Hypothalamus (tissue), 51 donors: ENCODE results near the gene LONRF3.
A peak's percentile ranks its signal among the peaks of the same experiment; 100 is the strongest.

Experiments
- DNase-seq, 51 donors: peaks; one replicate each; lab custom pipeline; 2025; lab: John Stamatoyannopoulos, UW

The LONRF3 gene

DNA sequence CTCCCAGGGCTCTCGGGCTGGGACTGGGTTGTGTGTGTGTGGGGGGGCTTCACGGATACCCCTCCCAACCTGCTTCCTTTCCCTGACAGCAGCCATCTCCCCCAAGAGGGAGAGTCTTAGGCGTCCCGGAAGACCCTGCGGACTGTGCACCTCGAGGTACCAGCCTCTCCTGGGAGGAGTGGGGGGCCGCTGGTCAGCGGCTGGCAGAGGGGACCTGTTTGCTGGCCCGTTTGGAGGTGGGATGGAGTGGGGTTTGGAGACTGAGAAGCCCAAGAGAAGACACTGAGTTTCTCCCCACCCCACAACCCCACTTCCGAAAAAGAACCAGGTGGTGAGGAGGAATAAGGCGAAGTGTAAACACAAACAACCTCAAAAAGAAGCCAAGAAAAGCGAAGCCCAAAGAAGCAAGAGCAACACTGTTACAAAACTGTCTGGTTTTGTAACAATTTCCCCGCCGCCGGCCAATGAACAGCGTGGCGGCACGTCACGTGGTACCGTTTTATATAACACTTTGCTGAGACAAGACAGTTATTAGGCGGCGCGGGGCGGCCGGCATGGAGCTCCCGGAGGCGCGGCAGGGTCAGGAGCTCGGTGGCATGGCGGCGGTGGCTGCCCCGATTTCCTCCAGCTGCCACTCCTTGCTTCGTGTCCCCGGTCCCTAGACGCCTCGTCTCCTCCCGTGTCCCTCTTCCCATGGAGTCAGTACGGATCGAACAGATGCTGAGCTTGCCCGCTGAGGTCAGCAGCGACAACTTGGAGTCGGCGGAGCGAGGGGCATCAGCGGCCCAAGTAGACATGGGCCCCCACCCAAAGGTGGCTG lies at the start of gene LONRF3:
Gene LONRF3 (plus strand): TSS at position 531 of the 820 bp plus-strand sequence. CDS start 163 bp downstream, at position 694.
- peak in 46 of 51 donors; percentile 0 to 76 (median 36) for DNase-seq

DNA sequence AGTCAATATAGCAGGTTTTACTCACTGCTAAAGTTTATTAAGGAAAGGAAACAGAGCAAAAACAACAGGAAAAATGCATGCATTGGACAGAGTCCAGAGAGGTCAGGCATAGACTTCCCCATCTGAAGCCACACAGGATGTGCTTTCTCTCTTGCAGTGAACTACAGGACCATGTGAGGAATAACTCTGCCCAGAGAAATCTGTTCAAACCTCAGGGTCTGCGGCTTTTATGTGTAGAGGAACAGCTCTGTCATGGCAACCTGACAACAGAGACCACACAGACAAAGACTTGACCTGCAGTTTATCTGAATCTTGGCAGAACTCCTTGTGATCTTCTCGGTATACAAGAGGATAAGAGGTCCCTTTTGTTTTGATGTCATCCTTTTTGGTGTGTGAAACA lies 46.3 kb upstream of the LONRF3 start:
- no peak for DNase-seq

DNA sequence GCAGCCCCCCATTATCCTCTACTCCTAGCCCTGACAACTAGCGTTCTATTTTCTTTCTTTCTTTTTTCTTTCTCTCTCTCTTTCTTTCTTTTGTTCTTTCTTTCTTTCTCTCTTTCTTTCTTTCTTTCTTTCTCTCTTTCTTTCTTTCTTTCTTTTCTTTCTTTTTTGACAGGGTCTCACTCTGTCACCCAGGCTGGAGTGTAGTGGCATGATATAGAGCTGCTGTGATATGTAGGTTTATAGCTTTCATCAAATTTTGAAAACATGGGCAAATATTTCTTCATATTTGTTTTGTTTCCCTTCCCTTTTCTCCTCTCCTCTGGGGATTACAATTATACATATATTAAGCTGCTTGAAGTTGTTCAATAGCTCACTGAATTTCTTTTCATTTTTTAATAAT lies 39.1 kb upstream of the LONRF3 start:
- DNase-seq, result no peak

DNA sequence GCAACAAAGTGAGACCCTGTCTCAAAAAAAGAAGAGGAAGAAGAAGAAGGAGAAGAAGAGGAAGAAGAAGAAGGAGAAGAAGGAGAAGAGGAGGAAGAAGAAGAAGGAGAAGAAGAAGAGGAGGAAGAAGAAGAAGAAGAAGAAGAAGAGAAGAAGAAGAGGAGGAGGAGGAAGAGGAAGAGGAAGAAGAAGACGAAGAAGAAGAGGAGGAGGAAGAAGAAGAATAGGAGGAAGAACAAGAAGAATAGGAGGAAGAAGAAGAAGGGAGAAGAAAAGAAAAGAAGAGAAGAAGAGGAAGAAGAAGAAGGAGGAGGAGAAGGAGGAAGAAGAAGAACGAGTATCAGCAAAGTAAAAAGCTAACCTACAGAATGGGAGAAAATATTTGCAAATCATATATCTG lies 33.3 kb upstream of the LONRF3 start:
- no peak for DNase-seq

DNA sequence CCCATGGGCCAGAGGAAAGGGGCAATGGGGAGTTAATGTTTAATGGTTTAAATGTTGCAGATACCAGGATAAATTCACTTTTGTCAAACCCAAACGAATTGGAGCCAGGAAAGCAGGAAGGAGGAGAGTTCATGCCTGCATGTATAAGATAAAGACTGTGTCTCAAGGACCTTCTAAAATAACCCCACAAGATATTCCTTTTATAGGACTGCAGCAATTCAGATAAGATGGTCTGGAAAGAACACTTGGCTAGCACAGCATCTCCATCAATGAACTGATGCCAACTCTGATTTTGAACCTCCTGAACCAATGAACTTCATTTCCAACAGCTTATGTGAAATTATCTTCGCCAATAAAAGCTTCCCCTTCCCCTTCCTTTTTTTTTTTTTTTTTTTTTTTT lies 31.3 kb upstream of the LONRF3 start:
- DNase-seq, result no peak

DNA sequence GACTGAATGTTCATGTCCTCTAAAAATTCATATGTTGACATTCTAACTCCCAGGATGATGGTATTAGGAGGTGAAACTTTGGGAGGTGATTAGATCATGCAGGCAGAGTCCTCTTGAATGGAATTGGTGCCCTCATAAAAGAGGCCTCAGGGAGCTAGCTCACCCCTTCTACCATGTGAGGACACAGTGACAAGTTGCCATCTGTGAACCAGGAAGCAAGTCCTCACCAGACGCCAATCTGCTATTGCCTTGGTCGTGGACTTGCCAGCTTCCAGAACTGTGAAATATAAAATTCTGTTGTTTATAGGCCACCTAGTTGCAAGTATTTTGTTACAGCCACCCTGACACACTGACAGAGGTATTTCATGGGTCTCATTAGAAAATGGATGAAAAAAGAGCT lies 28.5 kb upstream of the LONRF3 start:
- no peak for DNase-seq

DNA sequence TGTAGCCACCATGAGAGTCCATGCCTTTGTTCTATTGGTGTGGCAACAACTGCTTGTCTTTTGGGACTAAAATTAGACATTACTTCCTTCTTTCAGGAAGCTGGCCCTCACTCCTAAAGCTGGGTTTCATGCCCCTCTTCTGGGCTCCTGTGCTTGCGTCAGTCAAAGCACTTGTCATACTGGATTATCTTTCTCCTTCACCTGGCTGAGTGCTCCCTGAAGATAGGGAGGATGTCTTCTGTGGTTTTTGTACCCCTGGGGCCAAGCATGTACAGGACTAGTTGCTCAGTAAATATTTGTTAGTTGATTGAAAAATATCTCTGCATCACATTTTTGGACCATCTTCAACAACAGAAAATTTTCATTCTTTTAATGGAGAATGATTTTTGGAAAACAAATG lies 26.1 kb upstream of the LONRF3 start:
- no peak for DNase-seq

DNA sequence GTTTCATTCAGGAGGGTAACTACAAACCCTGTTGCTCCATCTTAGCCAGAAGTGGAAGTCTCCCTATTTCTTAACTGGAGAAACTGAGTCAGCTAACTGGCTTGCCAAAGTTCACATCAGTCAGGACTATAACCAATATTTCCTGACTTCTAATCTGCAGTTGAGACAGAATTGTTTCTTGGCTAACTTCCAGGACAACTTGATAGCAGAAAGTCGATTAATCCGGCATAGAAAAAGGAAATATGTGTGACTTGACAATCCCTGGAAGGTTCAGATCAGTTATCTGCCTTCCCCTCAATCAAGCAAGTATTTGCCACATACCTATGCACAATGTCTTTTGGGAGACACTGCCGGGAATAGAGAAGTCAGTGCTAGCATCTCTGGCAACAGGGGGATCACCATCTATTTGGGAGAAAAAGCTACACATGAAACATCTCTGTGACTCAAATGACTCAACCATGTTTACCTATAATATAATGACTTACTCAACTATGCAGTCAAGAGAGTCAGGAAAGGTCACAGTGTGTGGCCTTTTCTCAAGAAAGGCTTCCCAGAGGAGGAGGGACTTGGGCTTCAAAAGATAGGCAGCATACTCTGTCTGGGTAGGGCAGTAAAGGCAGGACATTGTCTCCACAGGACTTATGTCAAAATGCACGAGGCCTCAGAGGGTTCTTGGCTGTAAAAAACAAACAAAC lies 12.4 kb upstream of the LONRF3 start:
- no peak for DNase-seq

DNA sequence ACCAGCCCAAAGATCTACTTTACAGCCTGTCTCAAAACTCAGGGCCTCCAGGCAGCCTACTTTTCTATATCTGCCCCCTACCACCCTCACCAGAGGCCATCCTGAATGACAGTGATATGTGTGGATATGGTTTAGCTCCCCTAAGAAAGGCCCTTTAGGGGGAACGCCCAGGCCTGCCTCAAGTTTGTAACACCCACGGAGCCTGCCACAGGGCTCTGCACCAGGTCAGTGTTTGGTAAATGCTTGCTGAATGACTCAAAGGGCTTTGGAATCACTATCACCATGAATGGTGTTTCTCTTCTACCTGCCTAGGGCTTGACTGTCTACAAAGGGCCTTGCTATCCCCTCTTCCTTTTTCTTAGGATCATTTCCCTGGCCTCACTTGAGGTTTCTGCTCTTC lies 11.3 kb upstream of the LONRF3 start:
- no peak for DNase-seq

- DNase-seq, result no peak
Observed at GRCh38 chrX:118964252-118964651, 10.2 kb upstream of the LONRF3 start.

- no peak for DNase-seq
Observed at GRCh38 chrX:118965395-118965794, 9.0 kb upstream of the LONRF3 start.

DNA sequence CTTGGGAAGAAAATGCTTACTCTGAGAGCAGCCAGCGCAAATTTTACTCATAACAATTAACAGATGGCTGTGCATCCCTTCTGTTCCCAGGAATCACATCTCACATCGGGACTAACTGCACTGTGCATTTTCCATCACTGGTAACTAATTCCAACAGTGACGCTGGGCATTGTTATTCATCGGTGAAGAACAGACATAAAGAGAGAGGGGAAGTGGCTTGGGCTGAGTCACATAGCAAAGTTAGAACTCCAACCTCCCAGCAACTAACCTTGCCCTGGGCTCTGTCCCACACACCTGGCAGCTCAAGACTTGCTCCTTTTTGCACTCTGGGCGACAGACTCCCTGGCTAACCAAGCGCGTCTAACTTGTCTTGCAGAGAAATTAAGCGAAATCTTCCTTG lies 6.4 kb upstream of the LONRF3 start:
- DNase-seq, result no peak

DNA sequence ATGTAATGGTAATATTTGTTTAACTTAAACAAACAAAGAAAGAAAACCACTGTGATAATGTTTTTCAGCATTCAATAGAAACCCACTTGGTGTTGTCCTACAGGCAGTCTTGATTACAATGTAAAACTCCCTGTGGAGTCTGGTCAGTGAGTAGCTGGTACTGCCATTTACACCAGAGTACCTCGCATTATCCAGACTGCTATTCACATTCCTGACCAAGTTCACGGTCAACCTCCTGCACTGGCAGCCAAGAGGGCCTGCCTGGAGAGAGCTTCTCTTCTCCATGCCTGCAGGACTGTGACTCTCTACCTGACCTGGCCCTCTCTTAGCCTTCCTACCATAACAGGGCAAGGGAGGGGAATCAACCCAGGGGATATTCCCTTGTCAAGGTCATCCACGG lies 2.9 kb upstream of the LONRF3 start:
- DNase-seq, result no peak

GRCh38 chrX:118973389-118974087 lies 880 bp upstream of the LONRF3 start:
- peak in 4 of 51 donors; percentile 3 to 13 (median 4) for DNase-seq

DNA sequence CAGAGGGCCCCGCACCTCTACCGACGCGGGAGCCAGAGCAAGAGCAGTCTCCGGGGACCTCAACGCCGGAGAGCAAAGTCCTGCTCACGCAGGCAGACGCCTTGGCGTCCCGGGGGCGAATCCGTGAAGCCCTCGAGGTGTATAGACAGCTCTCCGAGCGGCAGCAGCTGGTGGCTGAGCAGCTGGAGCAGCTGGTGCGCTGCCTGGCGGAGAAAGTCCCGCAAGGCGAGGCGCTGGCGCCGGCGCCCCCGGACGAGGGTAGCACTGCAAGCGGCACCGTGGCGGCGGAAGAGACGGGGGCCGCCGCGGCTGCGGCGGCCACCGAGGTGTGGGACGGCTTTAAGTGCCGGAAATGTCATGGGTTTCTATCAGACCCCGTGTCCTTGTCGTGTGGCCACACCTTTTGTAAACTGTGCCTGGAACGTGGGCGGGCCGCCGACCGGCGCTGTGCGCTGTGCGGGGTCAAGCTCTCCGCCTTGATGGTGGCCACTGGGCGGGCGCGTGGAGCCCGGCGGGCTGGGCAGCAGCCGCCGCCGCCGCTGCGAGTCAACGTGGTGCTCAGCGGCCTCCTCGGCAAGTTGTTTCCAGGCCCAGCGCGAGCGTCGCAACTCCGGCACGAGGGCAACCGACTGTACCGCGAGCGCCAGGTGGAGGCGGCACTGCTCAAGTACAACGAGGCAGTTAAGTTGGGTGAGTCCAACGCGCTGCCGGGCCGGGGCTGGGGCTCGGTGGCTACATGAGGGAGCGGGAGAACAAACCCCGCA lies 672 bp downstream of the LONRF3 start:
- peak in 12 of 51 donors; percentile 0 to 22 (median 3) for DNase-seq

DNA sequence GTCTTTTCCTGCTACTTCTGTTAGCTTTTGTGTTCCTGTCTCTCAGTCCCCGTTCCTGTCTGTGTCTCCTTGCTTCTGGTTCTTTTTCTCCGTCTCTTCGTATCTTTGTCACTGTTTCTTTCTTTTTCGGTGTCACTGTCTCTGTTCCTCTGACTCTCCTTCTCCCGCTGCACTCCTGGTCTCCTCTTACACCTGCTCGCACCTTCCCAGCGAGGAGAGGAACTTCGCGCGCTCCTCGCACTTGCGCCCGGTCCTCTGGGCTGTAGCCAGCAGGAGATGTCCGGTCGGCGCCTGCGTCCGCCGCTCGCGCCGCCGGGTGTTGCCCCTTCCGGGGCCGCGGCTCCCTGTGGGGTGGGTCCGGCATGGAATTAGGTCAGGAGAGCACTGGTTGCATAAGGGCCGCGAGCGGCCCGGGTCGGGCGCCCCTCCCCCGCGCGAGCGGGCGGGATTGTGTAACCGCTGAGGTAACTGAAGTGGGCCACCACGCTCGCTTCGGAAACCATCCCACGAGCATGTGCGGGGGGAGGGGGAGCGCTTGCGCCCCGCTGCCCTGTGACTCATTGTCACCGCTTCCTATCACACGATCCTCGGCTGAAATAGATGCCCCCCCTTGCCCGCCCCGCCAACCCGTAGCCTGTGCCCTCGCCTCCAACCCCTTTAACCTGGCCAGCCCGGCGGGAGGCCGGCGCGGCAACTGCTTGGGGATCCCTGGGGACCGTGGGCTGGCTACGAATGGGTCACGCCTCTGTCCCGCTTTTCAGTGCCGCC lies 1.6 kb downstream of the LONRF3 start:
- DNase-seq, result peak in 38 of 51 donors; percentile 0 to 52 (median 15)

- peak in 20 of 51 donors; percentile 0 to 41 (median 12) for DNase-seq
Observed at GRCh38 chrX:118976599-118977340, 2.4 kb downstream of the LONRF3 start.

DNA sequence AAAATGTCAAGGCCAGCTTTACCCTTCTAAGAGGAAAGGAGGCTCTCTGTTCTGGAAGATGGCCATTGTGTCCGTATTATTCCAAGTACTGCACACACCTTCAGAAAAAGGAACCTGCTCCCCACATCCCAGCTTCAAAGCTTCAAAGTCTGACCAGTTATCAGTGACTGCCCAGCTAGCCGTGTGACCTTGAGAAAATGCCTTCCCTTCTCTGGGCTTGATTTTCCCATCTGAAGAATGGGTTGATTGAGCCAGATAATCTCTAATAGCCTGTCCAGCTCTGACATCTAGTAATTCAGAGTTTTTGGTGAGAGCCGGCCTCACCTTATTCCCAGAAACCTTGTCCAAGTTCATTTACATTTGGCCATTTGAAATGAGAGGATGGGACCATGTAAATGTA lies 3.0 kb downstream of the LONRF3 start:
- DNase-seq, result no peak

GRCh38 chrX:118978451-118978850 lies 4.0 kb downstream of the LONRF3 start:
- DNase-seq, result no peak
